HG02943 (cell line): ENCODE results near the gene DUS4L.

Experiments
- ATAC-seq: cut with Tn5 transposase; IDR thresholded peaks from one replicate; pipeline ENCODE4 v1.9.1; 2021; ENCODE audit warnings: mild to moderate bottlenecking, low read depth, moderate library complexity; ENCODE audit not compliant: unreplicated experiment

Gene DUS4L

DNA sequence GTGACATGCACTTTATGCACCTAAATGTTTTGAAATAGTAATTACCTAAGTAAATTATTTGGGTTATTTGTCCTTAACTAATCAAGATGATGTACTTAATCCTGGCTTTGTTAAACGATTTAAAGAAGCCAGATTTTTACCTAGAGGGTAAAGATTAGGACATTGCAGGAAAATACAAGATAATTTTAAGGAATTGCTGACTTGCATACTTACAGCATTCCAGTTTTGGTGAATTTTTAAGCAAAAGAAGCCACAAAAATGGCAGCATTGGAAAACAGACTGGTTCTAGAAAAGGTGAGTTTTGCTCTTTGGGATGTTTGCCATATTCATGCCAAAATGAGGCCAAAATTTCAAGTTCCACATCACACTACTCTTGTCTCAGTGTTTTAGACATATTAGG lies 49.7 kb downstream of the DUS4L start:
- no peak for ATAC-seq

DNA sequence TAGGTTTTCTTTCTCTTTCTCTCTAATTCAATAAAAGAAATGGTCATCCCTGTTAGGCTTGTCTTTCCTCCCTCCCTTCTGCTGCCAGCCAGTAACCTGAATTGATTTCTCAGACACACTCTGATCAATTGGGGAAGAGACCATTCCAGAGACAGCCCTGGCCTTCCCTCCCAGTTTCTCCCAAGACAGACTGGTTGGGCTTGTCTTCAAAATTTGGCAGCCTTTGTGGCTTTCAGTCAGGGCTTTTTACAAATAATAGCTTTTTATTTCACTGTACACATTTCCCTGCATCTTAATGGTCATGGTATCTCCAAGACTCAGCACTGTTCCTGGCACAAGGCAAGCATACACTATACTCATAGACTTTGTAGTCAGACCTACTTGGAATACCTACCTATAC lies 50.2 kb downstream of the DUS4L start:
- ATAC-seq = no peak

DNA sequence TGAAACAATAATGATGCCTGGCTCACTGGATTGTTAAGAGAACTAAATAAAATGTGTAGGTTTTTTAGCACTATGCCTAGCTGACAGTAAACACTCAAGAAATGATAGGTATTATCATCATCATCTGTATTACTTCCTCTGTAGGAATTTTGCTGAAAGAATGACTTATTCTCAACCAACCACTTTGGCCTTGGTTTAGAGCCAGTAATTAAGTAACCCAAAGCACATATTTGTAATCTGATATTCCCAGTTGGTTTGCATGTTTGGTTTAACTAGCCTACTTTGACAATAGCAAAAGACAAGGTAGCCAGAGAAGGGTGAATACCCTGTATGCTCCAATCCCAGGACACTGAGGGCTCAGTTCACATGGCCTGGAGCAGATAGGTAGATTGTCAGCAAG lies 50.7 kb downstream of the DUS4L start:
- ATAC-seq = no peak

- no peak for ATAC-seq
Measured at GRCh38 chr7:107615910-107616680, 52.3 kb downstream of the DUS4L start.

- ATAC-seq = no peak
Measured at GRCh38 chr7:107622429-107622828, 58.7 kb downstream of the DUS4L start.

GRCh38 chr7:107622894-107623293 lies 59.1 kb downstream of the DUS4L start:
- no peak for ATAC-seq

DNA sequence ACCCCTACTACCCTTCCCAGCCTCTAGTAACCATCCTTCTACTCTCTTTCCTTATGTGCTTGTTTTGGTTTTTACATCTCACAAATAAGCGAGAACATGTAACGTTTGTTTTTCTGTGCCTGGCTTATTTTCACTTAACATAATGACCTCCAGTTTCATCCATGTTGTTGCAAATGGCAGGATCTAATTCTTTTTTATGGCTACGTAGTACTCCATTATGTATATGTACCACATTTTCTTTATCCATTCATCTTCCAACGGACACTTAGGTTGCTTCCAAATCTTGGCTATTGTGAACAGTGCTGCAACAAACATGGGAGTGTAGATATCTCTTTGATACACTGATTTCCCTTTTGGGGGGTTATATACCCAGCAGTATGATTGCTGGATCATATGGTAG lies 63.2 kb downstream of the DUS4L start:
- ATAC-seq = no peak
